ENCODE results near the gene STK32C.
"Not testable (repeated sequence)": the region's sequence is repeated elsewhere in the genome, so short reads cannot be mapped to it uniquely, and the experiment has no call there.

STK32C gene

GRCh38 chr10:132281915-132282666, 25.7 kb downstream of the STK32C start:
- no peak for DNase-seq

GRCh38 chr10:132280646-132281074, 27.1 kb downstream of the STK32C start:
- no peak for DNase-seq

DNA sequence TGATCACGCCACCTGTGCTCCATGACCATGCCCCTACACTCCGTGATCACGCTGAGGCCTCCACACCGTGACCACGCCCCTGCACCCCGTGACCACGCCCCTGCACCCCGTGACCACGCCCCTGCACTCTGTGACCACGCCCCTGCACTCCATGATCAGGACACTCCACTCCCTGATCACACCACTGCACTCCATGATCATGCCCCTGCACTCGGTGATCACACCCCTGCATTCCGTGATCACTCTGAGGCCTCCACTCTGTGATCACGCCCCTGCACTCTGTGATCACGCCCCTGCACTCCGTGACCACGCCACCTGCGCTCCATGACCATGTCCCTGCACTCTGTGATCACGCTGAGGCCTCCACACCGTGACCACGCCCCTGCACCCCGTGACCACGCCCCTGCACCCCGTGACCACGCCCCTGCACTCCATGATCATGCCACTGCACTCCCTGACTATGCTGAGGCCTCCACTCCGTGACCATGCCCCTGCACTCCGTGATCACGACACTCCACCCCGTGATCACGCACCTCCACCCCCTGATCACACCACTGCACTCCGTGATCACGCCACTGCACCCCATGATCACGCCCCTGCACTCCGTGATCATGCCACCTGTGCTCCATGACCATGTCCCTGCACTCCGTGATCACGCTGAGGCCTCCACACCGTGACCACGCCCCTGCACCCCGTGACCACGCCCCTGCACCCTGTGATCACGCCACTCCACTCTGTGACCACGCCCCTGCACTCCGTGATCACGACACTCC, 27.7 kb downstream of the STK32C start:
- DNase-seq, result no peak

GRCh38 chr10:132277311-132277741, 30.4 kb downstream of the STK32C start:
- DNase-seq, result no peak

- no peak for DNase-seq
Observed at GRCh38 chr10:132276706-132277105, 31.0 kb downstream of the STK32C start.

GRCh38 chr10:132276179-132276675, 31.5 kb downstream of the STK32C start:
- no peak for DNase-seq

DNA sequence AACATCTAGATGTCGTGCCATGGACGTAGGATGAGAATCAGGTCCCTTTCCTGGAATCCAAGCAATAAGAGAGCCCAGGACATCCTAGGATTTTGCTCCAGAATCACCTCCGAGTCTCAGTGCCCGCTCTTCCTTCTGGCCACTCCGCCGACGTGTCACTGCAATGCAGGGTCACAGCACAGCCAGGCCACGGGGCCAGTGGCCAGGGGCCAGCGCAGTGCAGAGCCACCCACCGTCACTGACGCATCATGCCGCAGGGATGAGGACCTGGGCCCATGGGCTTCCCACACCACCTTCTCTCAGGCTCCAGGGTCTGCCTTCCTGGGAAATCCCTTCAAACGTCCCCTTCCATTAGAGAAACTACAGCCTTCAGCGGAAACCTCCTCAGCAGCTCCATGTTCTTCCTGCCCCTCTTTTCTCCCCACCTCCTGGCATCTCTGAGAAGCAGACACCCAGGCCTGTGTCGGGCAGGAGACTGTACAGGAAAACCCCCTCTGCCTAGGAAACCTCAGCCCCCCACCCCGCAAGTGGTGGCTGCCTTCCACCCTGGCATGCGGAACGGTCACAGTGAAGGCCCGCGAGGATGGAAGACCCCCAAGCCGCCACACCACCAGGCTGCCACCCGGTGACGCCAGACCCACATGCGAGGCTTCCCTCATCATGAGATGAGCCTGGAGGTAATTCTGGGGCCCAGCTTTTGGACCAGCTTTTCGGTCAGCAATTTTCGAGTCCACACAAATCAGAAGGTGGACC, 32.1 kb downstream of the STK32C start:
- DNase-seq, result no peak

DNA sequence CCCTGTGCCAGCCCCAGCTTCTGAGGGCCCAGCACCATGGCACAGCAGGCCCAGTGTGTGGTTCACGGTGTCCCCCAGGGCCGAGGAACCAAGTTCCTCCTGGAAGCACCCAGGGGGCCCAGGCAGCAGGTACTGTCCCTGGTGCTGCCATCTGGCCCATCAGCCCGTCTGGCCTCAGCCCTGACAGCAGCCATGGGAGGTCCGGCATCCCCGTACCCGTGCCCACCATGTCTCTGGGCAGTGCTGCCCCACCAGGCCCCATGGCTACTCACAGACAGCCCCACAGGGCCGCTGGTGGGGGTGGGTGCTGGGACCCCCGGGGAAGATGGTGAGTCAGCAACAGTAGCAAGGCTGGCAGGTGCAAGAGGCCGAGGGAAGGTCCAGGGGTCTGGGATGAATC, 32.8 kb downstream of the STK32C start:
- DNase-seq, result no peak

DNA sequence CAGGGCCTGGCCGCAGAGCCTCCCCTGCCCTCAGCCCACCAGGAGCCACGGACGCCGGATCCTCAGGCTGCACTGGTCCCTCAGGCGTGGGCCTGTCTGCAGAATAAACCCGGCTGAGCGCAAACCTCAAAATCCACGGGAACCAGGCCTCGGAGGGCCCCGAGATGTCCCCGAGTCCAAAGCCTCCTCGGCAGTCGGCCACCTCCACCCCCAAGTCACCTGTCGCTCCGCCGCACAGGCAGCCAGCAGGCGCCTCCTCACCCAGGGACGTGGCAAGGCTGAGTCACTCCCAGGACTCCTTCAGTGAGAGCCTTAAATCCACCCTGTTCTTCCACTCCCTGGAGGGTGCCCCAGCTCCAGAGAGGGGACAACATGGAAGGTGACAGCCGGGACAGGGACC, 33.2 kb downstream of the STK32C start:
- no peak for DNase-seq

DNA sequence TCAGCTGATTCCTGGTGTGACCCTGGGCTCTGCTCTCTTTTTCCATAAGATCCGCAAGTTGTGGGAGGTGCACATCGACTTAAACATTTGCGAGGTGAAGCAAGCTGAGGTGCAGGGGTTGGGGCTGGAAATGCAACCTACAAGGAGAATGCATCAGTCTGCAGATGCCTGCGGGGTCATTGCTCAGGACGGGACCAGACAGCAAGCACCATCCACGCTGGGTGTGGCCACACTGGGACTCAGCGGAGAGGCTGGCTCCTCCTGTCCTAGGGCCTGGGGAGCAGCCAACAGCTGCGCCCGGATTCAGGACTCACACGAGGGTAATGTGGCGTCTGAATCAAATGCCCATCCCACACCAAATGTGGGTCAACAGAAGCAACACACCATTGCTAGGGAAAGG, 33.8 kb downstream of the STK32C start:
- no peak for DNase-seq

DNA sequence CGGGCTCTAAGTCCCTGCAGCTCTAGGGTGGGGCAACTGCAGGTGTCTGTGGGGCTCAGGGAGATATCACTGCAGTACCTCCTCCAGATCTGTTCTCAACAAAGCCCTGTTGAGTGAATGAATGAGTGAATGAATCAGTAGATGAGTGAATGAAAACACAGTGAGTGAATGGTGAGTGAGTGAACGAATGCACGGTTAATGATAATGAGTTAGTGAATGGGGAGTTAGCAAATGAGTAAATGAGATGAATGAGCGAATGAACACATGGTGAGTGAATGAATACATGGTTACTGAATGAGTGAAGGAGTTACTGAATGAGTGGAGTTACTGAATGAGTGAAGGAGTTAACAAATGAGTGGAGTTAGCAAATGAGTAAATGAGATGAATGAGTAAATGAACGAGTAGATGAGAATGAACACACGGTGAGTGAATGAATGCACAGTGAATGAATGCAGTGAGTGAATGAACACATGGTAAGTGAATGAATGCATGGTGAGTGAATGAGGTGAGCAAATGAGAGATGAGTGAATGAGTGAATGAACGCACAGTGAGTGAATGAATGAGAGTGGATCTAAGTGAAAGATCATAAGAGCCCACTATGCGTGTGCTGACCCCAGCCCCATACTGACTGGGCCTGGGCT, 34.3 kb downstream of the STK32C start:
- DNase-seq, result no peak

DNA sequence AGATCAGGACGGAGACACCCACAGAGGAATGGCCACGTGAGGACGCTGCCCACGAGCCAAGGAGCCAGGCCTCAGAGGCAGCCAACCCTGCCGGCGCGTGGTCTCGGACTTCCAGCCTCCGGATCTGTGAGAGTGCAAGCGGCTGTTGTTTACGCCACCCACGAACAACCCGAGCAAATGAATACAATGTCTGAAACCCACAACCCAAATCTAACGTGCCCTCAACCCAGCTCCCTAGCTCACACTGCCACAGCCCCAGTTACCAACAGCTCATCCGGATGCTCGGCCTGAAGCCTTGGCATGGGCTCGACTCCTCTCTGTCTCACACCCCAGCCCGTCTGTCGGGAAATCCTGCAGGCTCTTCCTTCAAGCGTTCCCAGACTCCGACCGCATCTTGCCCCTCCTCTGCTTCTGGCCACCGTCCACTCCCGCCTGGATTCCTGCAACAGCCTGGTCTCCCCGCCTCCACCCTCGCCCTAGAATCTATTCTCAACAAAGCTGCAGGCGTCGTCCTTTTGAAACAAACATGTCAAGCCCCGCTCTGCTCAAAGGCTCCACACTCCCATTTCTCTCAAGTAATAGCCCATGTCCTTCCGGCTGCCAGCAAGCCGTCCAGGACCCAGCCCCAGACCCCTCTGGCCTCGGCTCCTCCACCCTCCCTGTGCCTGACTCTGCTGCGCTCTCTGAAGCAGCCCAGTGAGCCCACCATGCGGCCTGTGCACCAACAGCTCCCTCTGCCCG, 35.3 kb downstream of the STK32C start:
- no peak for DNase-seq

GRCh38 chr10:132271458-132272230, 36.1 kb downstream of the STK32C start:
- DNase-seq, result no peak

- no peak for DNase-seq
Observed at GRCh38 chr10:132270721-132271457, 36.9 kb downstream of the STK32C start.

- no peak for DNase-seq
Observed at GRCh38 chr10:132270256-132270655, 37.5 kb downstream of the STK32C start.

- no peak for DNase-seq
Observed at GRCh38 chr10:132269266-132270230, 38.2 kb downstream of the STK32C start.

- not testable (repeated sequence) for DNase-seq
Observed at GRCh38 chr10:132267916-132268315, 39.8 kb downstream of the STK32C start.

DNA sequence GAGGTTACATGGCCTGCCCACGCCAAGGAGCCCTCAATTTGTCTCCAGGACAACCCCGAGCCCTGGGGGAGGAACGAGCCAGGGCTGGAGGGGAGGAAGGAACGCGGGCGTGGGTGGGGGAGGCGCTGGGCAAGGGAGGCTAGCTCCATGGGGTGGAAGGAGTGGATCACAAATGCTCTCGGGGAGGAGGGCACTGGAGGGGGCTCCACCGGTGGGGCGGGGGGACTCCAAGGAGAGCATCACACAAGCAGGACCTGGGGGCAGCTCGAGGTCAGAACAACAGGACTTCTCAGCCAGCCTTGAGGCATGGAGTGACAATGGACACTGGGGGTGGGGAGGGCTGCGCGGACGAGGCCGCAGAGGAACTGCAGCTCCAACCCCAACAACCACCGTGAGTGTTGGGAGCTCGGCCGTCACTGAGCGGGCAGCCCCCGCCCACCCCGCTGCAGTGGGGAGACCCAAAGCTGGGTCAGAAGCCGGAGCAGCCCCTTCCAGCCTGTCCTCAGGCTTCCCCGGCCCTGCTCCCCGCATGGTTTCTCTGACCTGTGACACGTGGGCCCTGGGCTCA, 41.1 kb downstream of the STK32C start:
- DNase-seq, result no peak
